ENCODE results near the gene TARDBP. TPM values are rescaled to one million over a fixed set of nuclear protein-coding genes. Genes with fewer than 3 reads are reported as not detected.

TARDBP gene
- total and polyA plus RNA-seq, 9 of the 15 experiments (the other 6 are each of a cell fraction or from before 2014, with no cell fraction given) = 122 to 515 (median 243) TPM

- TF ChIP-seq USF2 (CRISPR knock-in tag; IDR thresholded peaks at IDR 0.05) = peak; percentile 70
- TF ChIP-seq THRAP3 (IDR thresholded peaks at IDR 0.05; ENCODE audit: borderline replicate concordance) = no peak
- TF ChIP-seq ZBTB12 (CRISPR knock-in tag; IDR thresholded peaks at IDR 0.05) = peak; percentile 68; the same call in 1 of the 2 replicates
- peak; percentile 22; the same call in 1 of the 2 replicates for TF ChIP-seq ZBTB33 (CRISPR knock-in tag; IDR thresholded peaks at IDR 0.05)
- TF ChIP-seq ETV1 (tag; conservative IDR thresholded peaks at IDR 0.05; ENCODE audit: low read depth) = 0 out of 2 replicates have a peak, but pooled peaks have one; percentile 25
- 0 out of 2 replicates have a peak, but pooled peaks have one; percentile 35 for TF ChIP-seq ZC3H8 (IDR thresholded peaks at IDR 0.05)
- peak; percentile 34; the same call in 1 of the 2 replicates for TF ChIP-seq NR2C2 (CRISPR knock-in tag; IDR thresholded peaks at IDR 0.05)
- peak; percentile 69 for TF ChIP-seq NR2C2 (tag; IDR thresholded peaks at IDR 0.05)
- peak; percentile 71 for TF ChIP-seq SP2 (IDR thresholded peaks at IDR 0.05; ENCODE audit: extremely low read depth, low read depth, low read length, poor library complexity, severe bottlenecking)
- TF ChIP-seq TAF7 (tag; IDR thresholded peaks at IDR 0.05) = peak; percentile 55
- TF ChIP-seq GATA2 (CRISPR knock-in tag; IDR thresholded peaks at IDR 0.05) = no peak
- TF ChIP-seq THAP12 (CRISPR knock-in tag; IDR thresholded peaks at IDR 0.05) = peak; percentile 81; the same call in 1 of the 2 replicates
- TF ChIP-seq PATZ1 (CRISPR knock-in tag; IDR thresholded peaks at IDR 0.05; ENCODE audit: borderline replicate concordance) = no peak
- peak; percentile 66; the same call in 1 of the 2 replicates for TF ChIP-seq ILF3 (IDR thresholded peaks at IDR 0.05; ENCODE audit: borderline replicate concordance)
Observed at GRCh38 chr1:11059968-11060830, 47.7 kb downstream of the TARDBP start, which contains the start of gene SRM (continued).

All from K562 (cell line).